Neural cell (in vitro differentiated cells): ENCODE results near the gene DLL1. TPM values are rescaled to one million over a fixed set of nuclear protein-coding genes. Genes with fewer than 3 reads are reported as not detected.

Experiments
- H2AFZ ChIP-seq: fragments of 200-600, 300-800 bp; sonication (generic), shearing (Covaris generic); 2 replicates; pipeline ENCODE4 v1.6.0; 2014; ENCODE audit warnings: low read depth, mild to moderate bottlenecking, antibody characterized with exemption, low read length, moderate library complexity
- H3F3A ChIP-seq: fragments of 200-600 bp; shearing (Covaris generic); 2 replicates; pipeline ENCODE4 v1.6.1; 2016; ENCODE audit warnings: mild to moderate bottlenecking, moderate library complexity, mixed read lengths, antibody characterized with exemption, low read length; ENCODE audit not compliant: insufficient read depth, poor library complexity, severe bottlenecking
- H3K27ac ChIP-seq: fragments of 200-600, 300-800 bp; sonication (generic), shearing (Covaris generic); 2 replicates; pipeline ENCODE4 v1.5.1; 2014; ENCODE audit warnings: mild to moderate bottlenecking, low read length, moderate library complexity
- H3K27me3 ChIP-seq: fragments of 300-800, 200-600 bp; sonication (generic), shearing (Covaris generic); 2 replicates; pipeline ENCODE4 v1.6.0; 2014; ENCODE audit warnings: mild to moderate bottlenecking, low read depth, low read length, moderate library complexity; ENCODE audit not compliant: insufficient read depth
- H3K36me3 ChIP-seq: fragments of 300-800, 200-600 bp; sonication (generic), shearing (Covaris generic); 2 replicates; pipeline ENCODE4 v1.5.1; 2014; ENCODE audit warnings: mild to moderate bottlenecking, antibody characterized with exemption, low read length, moderate library complexity; ENCODE audit not compliant: insufficient read depth
- H3K4me2 ChIP-seq: fragments of 300-800, 200-600 bp; sonication (generic), shearing (Covaris generic); 2 replicates; pipeline ENCODE4 v1.6.0; 2014; ENCODE audit warnings: mild to moderate bottlenecking, low read length
- H3K4me3 ChIP-seq: fragments of 300-800, 200-600 bp; sonication (generic), shearing (Covaris generic); 2 replicates; pipeline ENCODE4 v1.5.1; 2014; ENCODE audit warnings: mild to moderate bottlenecking, low read length, moderate library complexity
- H3K79me2 ChIP-seq: fragments of 200-600 bp; shearing (Covaris generic); replicated peaks from 2 replicates; pipeline ENCODE4 v1.6.0; 2014; ENCODE audit warnings: mild to moderate bottlenecking, low read length, moderate library complexity; ENCODE audit not compliant: insufficient read depth
- H3K9ac ChIP-seq: fragments of 300-800, 200-600 bp; sonication (generic), shearing (Covaris generic); 2 replicates; pipeline ENCODE4 v1.6.1; 2016; ENCODE audit warnings: mild to moderate bottlenecking, low read length, mixed read lengths
- H3K9me2 ChIP-seq: fragments of 200-600 bp; shearing (Covaris generic); 2 replicates; pipeline ENCODE4 v1.6.1; 2016; ENCODE audit warnings: mild to moderate bottlenecking, low read length, mixed read lengths; ENCODE audit not compliant: insufficient read depth
- H3K9me3 ChIP-seq: fragments of 200-600, 300-800 bp; sonication (generic), shearing (Covaris generic); 2 replicates; pipeline ENCODE4 v1.6.1; 2016; ENCODE audit warnings: mild to moderate bottlenecking, mixed run types, low read length, moderate library complexity, mixed read lengths
- H4K20me1 ChIP-seq: fragments of 200-600 bp; shearing (Covaris generic); 2 replicates; pipeline ENCODE4 v1.6.1; 2016; ENCODE audit warnings: mild to moderate bottlenecking, mixed run types; ENCODE audit not compliant: insufficient read depth
- EP300 ChIP-seq: fragments of 450-650 bp; conservative IDR thresholded peaks from 2 replicates; pipeline ENCODE4 v1.6.1; 2014; ENCODE audit warnings: antibody characterized with exemption, mild to moderate bottlenecking, moderate library complexity; ENCODE audit not compliant: poor library complexity, severe bottlenecking
- EZH2 ChIP-seq: fragments of 200-600, 300-800 bp; shearing (Covaris generic), sonication (generic); IDR thresholded peaks from 2 replicates; pipeline ENCODE4 v1.6.1; 2014; ENCODE audit warnings: antibody characterized with exemption, low read length, borderline replicate concordance, mild to moderate bottlenecking; ENCODE audit not compliant: insufficient read depth, poor library complexity, severe bottlenecking
- MXI1 ChIP-seq: fragments of 450-650 bp; conservative IDR thresholded peaks from 2 replicates; pipeline ENCODE4 v1.6.1; 2014; ENCODE audit warnings: antibody characterized with exemption, mild to moderate bottlenecking; ENCODE audit not compliant: poor library complexity, severe bottlenecking
- POLR2AphosphoS5 ChIP-seq: IDR thresholded peaks from 2 replicates; pipeline ENCODE4 v1.6.1; 2012
- RAD21 ChIP-seq: fragments of 450-650 bp; conservative IDR thresholded peaks from 2 replicates; pipeline ENCODE4 v1.6.1; 2014; ENCODE audit warnings: antibody characterized with exemption, mild to moderate bottlenecking, moderate library complexity
- SMC3 ChIP-seq: fragments of 450-650 bp; conservative IDR thresholded peaks from 2 replicates; pipeline ENCODE4 v1.6.1; 2014; ENCODE audit warnings: antibody characterized with exemption, mild to moderate bottlenecking, moderate library complexity; ENCODE audit not compliant: poor library complexity
- TAF1 ChIP-seq: IDR thresholded peaks from 2 replicates; pipeline ENCODE4 v1.6.1; 2012; ENCODE audit warnings: low read depth
- polyA plus RNA-seq: library from polyadenylated mRNA; depleted of rRNA; stranded (reverse); fragments of >200 nt; gene quantifications from 2 replicates; pipeline ENCODE4 v1.2.3, GENCODE V29; 2014
- TF ChIP-seq, protein P1 (sequence below): fragments of 450-650 bp; IDR thresholded peaks from 2 replicates; pipeline ENCODE4 v1.5.1; 2014; ENCODE audit warnings: antibody characterized with exemption, mild to moderate bottlenecking, moderate library complexity; ENCODE audit not compliant: poor library complexity, severe bottlenecking
- TF ChIP-seq, protein P2 (sequence below): IDR thresholded peaks from 2 replicates; pipeline ENCODE4 v1.6.1; 2012; ENCODE audit warnings: borderline replicate concordance

Gene DLL1
- polyA plus RNA-seq, 1 donor from 2014 or later, result 26.1 TPM

GRCh38 chr6:170253910-170254269 is 37.0 kb downstream of the DLL1 start:
- H2AFZ ChIP-seq, result no peak overlapping the region
- H3K4me2 ChIP-seq, result no peak overlapping the region
- peak; percentile 52 for TF ChIP-seq POLR2AphosphoS5
- TF ChIP-seq MXI1, result no peak
- H4K20me1 ChIP-seq, result no peaks in the 10 kb centered on the region
- no peaks in the 10 kb centered on the region for H3K9me3 ChIP-seq
- H3K36me3 ChIP-seq, result no peaks in the 10 kb centered on the region
- no peaks in the 10 kb centered on the region for H3K9me2 ChIP-seq
- H3K9ac ChIP-seq, result no peak overlapping the region
- H3K4me3 ChIP-seq, result no peak overlapping the region
- H3K27ac ChIP-seq, result no peak overlapping the region
- no peaks in the 10 kb centered on the region for H3K27me3 ChIP-seq
- H3F3A ChIP-seq, result no peaks in the 10 kb centered on the region
- no peaks in the 10 kb centered on the region for H3K79me2 ChIP-seq

DNA sequence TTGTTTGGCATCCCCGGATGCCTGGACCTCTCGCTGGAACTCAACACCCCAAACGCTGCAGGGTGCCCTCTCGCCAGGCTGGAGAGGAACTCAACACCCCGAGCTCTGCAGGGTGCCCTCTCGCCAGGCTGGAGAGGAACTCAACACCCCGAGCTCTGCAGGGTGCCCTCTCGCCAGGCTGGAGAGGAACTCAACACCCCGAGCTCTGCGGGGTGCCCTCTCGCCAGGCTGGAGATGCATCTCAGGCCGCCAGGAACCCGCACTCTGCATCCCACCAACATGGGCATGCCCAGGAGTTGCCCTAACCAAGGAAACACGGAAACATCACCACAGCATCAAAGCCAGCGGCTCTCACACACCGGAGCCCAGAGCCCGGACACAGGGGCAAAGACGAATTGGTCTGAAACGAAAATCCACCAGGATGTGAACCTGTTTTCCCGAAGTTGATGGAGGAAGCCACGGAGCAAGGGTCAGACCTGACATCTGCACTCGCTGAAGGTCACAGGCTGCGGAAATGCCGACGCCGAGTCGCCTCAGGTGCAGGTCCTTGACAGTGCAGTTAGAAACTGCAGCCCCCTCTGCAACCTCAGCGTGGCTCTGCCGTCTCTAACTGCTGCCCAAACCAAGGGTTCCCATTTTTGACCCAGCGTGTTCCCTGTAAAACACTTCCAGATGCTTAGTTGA is 37.5 kb downstream of the DLL1 start:
- Histone ChIP-seq H3K9me3 (no peaks in the 10 kb centered on the region), H3F3A (no peaks in the 10 kb centered on the region), H3K4me2 (no peak overlapping the region), H4K20me1 (no peaks in the 10 kb centered on the region), H3K79me2 (no peaks in the 10 kb centered on the region), H2AFZ (no peak overlapping the region), H3K4me3 (no peak overlapping the region), H3K27ac (no peak overlapping the region), H3K9ac (no peak overlapping the region), H3K27me3 (no peaks in the 10 kb centered on the region), H3K9me2 (no peaks in the 10 kb centered on the region), H3K36me3 (no peaks in the 10 kb centered on the region)
- TF ChIP-seq MXI1 (no peak), TAF1 (no peak), SMC3 (no peak), EP300 (no peak), EZH2 (no peak), RAD21 (no peak), POLR2AphosphoS5 (no peak)
- TF ChIP-seq, protein P1, sequence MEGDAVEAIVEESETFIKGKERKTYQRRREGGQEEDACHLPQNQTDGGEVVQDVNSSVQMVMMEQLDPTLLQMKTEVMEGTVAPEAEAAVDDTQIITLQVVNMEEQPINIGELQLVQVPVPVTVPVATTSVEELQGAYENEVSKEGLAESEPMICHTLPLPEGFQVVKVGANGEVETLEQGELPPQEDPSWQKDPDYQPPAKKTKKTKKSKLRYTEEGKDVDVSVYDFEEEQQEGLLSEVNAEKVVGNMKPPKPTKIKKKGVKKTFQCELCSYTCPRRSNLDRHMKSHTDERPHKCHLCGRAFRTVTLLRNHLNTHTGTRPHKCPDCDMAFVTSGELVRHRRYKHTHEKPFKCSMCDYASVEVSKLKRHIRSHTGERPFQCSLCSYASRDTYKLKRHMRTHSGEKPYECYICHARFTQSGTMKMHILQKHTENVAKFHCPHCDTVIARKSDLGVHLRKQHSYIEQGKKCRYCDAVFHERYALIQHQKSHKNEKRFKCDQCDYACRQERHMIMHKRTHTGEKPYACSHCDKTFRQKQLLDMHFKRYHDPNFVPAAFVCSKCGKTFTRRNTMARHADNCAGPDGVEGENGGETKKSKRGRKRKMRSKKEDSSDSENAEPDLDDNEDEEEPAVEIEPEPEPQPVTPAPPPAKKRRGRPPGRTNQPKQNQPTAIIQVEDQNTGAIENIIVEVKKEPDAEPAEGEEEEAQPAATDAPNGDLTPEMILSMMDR, result no peak
- TF ChIP-seq, protein P2, sequence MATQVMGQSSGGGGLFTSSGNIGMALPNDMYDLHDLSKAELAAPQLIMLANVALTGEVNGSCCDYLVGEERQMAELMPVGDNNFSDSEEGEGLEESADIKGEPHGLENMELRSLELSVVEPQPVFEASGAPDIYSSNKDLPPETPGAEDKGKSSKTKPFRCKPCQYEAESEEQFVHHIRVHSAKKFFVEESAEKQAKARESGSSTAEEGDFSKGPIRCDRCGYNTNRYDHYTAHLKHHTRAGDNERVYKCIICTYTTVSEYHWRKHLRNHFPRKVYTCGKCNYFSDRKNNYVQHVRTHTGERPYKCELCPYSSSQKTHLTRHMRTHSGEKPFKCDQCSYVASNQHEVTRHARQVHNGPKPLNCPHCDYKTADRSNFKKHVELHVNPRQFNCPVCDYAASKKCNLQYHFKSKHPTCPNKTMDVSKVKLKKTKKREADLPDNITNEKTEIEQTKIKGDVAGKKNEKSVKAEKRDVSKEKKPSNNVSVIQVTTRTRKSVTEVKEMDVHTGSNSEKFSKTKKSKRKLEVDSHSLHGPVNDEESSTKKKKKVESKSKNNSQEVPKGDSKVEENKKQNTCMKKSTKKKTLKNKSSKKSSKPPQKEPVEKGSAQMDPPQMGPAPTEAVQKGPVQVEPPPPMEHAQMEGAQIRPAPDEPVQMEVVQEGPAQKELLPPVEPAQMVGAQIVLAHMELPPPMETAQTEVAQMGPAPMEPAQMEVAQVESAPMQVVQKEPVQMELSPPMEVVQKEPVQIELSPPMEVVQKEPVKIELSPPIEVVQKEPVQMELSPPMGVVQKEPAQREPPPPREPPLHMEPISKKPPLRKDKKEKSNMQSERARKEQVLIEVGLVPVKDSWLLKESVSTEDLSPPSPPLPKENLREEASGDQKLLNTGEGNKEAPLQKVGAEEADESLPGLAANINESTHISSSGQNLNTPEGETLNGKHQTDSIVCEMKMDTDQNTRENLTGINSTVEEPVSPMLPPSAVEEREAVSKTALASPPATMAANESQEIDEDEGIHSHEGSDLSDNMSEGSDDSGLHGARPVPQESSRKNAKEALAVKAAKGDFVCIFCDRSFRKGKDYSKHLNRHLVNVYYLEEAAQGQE, result no peak
